K562 (cell line): ENCODE measurements around the gene PMPCB. TPM values are rescaled to one million over a fixed set of nuclear protein-coding genes. Genes with fewer than 3 reads are reported as not detected.
"Not testable (repeated sequence)": the region's sequence is repeated elsewhere in the genome, so short reads cannot be mapped to it uniquely, and the experiment has no call there.

ENCODE experiments used
- ATAC-seq: fragments of 200-7000 bp; cut with Tn5 transposase; 3 replicates; pipeline ENCODE4 v1.9.1; 2020; ENCODE audit warnings: moderate library complexity
- BruUV-seq: library from RNA; stranded (reverse); fragments of 400-500 nt; replicated peaks from 2 replicates; lab custom pipeline; 2021; lab: Mats Ljungman, UMichigan
- CTCF ChIA-PET: fragments of 300-600 bp; formaldehyde crosslinking; extraction: SDS; loops from one replicate; lab custom pipeline; 2021; ENCODE audit warnings: low intra/inter-chr PET ratio; lab: Yijun Ruan, JAX
- POLR2A ChIA-PET: fragments of 300-600, 350-650 bp; sonication (Branson Sonifier 250); formaldehyde crosslinking; extraction: SDS; loops from one replicate; lab custom pipeline; 2021; ENCODE audit warnings: antibody characterized with exemption, inconsistent platforms; lab: Yijun Ruan, JAX
- DNase-seq, 4 experiments: peaks; one replicate each; pipeline versions ENCODE4 v3.0.0 to v3.0.0-alpha.2; 2011 to 2018; ENCODE audit warnings: low spot score in 3 of 4, mixed read lengths in 3 of 4; ENCODE audit errors: extremely low read depth in 1 of 4
- FAIRE-seq: peaks from 2 replicates; lab custom pipeline; 2011; peaks lifted over from hg19 to GRCh38; lab: Jason Lieb, UNC
- H2AFZ ChIP-seq: 2 replicates; pipeline ENCODE4 v1.6.0; 2011; ENCODE audit warnings: low read depth, low read length, control low read depth, inconsistent platforms
- H3K27ac ChIP-seq: fragments of 200-600 bp; 3 replicates; pipeline ENCODE4 v1.8.0; 2011; ENCODE audit warnings: low read depth, mild to moderate bottlenecking, control low read depth, inconsistent platforms, low read length, moderate library complexity, mixed read lengths; ENCODE audit errors: extremely low read depth
- H3K27me3 ChIP-seq, 2 experiments: fragments of 300-600 bp in 1 of 2; 2 replicates in 1 of 2; 3 replicates in 1 of 2; pipeline versions ENCODE4 v1.6.0 to v1.8.0; 2011; ENCODE audit warnings: inconsistent platforms in 2 of 2, low read length in 2 of 2, mild to moderate bottlenecking in 1 of 2, mixed read lengths in 1 of 2, moderate library complexity in 1 of 2; ENCODE audit not compliant: control insufficient read depth in 2 of 2, insufficient read depth in 2 of 2
- H3K36me3 ChIP-seq: fragments of 300-600 bp; 3 replicates; pipeline ENCODE4 v1.8.0; 2011; ENCODE audit warnings: mild to moderate bottlenecking, low read length, inconsistent platforms; ENCODE audit not compliant: control insufficient read depth, insufficient read depth
- H3K4me1 ChIP-seq, 2 experiments: fragments of 200-600 bp in 1 of 2; replicated peaks in 1 of 2; 2 replicates in 1 of 2; 3 replicates in 1 of 2; pipeline versions ENCODE4 v1.5.1 to v1.8.0; 2011; ENCODE audit warnings: inconsistent platforms in 2 of 2, low read length in 2 of 2, mild to moderate bottlenecking in 1 of 2, mixed read lengths in 1 of 2, moderate library complexity in 1 of 2; ENCODE audit not compliant: control insufficient read depth in 2 of 2, insufficient read depth in 2 of 2
- H3K4me2 ChIP-seq: 2 replicates; pipeline ENCODE4 v1.6.1; 2011; ENCODE audit warnings: low read length, control low read depth, inconsistent platforms, mixed read lengths; ENCODE audit not compliant: insufficient read depth
- H3K4me3 ChIP-seq: fragments of 200-600 bp; sonication (generic), shearing (Covaris generic); 2 replicates; pipeline ENCODE4 v1.5.1; 2016; ENCODE audit warnings: control low read depth, inconsistent platforms
- H3K79me2 ChIP-seq: fragments of 200-600 bp; 3 replicates; pipeline ENCODE4 v1.8.0; 2011; ENCODE audit warnings: low read length, inconsistent platforms; ENCODE audit not compliant: control insufficient read depth, insufficient read depth
- H3K9ac ChIP-seq, 2 experiments: 2 replicates each; pipeline versions ENCODE4 v1.6.0 to v1.6.1; 2011; ENCODE audit warnings: low read depth in 2 of 2, low read length in 2 of 2, control low read depth in 1 of 2, inconsistent platforms in 1 of 2, mild to moderate bottlenecking in 1 of 2, mixed read lengths in 1 of 2; ENCODE audit not compliant: insufficient read depth in 1 of 2
- H3K9me1 ChIP-seq: one replicate; pipeline ENCODE4 v1.6.0; 2011; ENCODE audit warnings: inconsistent platforms, mild to moderate bottlenecking, low read length, moderate library complexity; ENCODE audit not compliant: control insufficient read depth, insufficient read depth
- H3K9me3 ChIP-seq: replicated peaks from 2 replicates; pipeline ENCODE4 v1.5.1; 2011; ENCODE audit warnings: low read depth, low read length, inconsistent platforms; ENCODE audit not compliant: control insufficient read depth, insufficient read depth
- H4K20me1 ChIP-seq: replicated peaks from 2 replicates; pipeline ENCODE4 v1.6.1; 2011; ENCODE audit warnings: low read length, inconsistent platforms, mixed read lengths; ENCODE audit not compliant: control insufficient read depth, insufficient read depth
- CXXC5 ChIP-seq: fragments of 250-450 bp; sonication (Bioruptor Pico); IDR thresholded peaks from 2 replicates; pipeline ENCODE4 v1.8.0; 2022; ENCODE audit warnings: inconsistent platforms, mild to moderate bottlenecking, moderate library complexity
- MYBL2 ChIP-seq, 2 experiments: fragments of 450-650 bp in 1 of 2; sonication (generic) in 1 of 2; formaldehyde crosslinking in 1 of 2; IDR thresholded peaks; 2 replicates each; pipeline versions ENCODE4 v1.6.1 to v1.8.1; 2017 to 2022; ENCODE audit warnings: borderline replicate concordance in 1 of 2, inconsistent platforms in 1 of 2, low read depth in 1 of 2, mild to moderate bottlenecking in 1 of 2, missing genetic modification reagents in 1 of 2, moderate library complexity in 1 of 2
- NRF1 ChIP-seq, 2 experiments: fragments of 450-650 bp; IDR thresholded peaks in 1 of 2; conservative IDR thresholded peaks in 1 of 2; 2 replicates each; pipeline ENCODE4 v1.6.1; 2014; ENCODE audit warnings: mild to moderate bottlenecking in 2 of 2
- RFX1 ChIP-seq: fragments of 450-650 bp; IDR thresholded peaks from 2 replicates; pipeline ENCODE4 v1.6.1; 2016; ENCODE audit warnings: mild to moderate bottlenecking, moderate library complexity
- WGBS: fragments of 100-300 bp; shearing (Covaris generic); methylation state at CpG from one replicate; pipeline ENCODE4 v1.1.6; 2016; ENCODE audit warnings: low coverage, mixed read lengths; ENCODE audit not compliant: insufficient coverage; ENCODE audit errors: missing lambda C conversion rate; 5-methylcytosine and 5-hydroxymethylcytosine counted together
- in situ Hi-C: fragments of 300-500 bp; cut with MboI; formaldehyde crosslinking; loops from 4 replicates; pipeline ENCODE4 v1.15.0; 2018; ENCODE audit warnings: inconsistent platforms, mixed read lengths
- intact Hi-C: fragments of 100-400 bp; cut with micrococcal nuclease; formaldehyde crosslinking; loops from 2 replicates; pipeline ENCODE4 v1.14.2; 2022
- polyA plus RNA-seq, 8 experiments: library from polyadenylated mRNA; depleted of rRNA in 4 of 8; stranded (reverse) in 5 of 8; unstranded in 3 of 8; fragments of >200 nt; fragmentation: Nextera tagmentation in 2 of 8; fragmentation: Illumina TruSeq in 1 of 8; extraction: Ambion mirVana in 2 of 8; extraction: Trizol in 1 of 8; gene quantifications; 2 replicates each; pipeline versions ENCODE4 v1.2.1 to v1.2.3, GENCODE V29; 2011 to 2014; ENCODE audit warnings: inconsistent platforms in 1 of 8, missing spikeins in 1 of 8
- total RNA-seq, 7 experiments: library from RNA; depleted of rRNA in 6 of 7; stranded (reverse); fragments of >200 nt in 6 of 7; fragmentation: Illumina TruSeq in 2 of 7; extraction: Trizol in 2 of 7; gene quantifications; 2 replicates each; pipeline versions ENCODE4 v1.2.1 to v1.2.3, GENCODE V29; 2011 to 2021; ENCODE audit warnings: low replicate concordance in 1 of 7
- TF ChIP-seq, protein P1 (sequence below): fragments of 450-650 bp; IDR thresholded peaks from 2 replicates; pipeline ENCODE4 v1.6.1; 2018; ENCODE audit not compliant: partially characterized antibody

Gene PMPCB
- total and polyA plus RNA-seq, 9 of the 15 experiments (the other 6 are each of a cell fraction or from before 2014, with no cell fraction given) = 61.2 to 209 (median 105) TPM

DNA sequence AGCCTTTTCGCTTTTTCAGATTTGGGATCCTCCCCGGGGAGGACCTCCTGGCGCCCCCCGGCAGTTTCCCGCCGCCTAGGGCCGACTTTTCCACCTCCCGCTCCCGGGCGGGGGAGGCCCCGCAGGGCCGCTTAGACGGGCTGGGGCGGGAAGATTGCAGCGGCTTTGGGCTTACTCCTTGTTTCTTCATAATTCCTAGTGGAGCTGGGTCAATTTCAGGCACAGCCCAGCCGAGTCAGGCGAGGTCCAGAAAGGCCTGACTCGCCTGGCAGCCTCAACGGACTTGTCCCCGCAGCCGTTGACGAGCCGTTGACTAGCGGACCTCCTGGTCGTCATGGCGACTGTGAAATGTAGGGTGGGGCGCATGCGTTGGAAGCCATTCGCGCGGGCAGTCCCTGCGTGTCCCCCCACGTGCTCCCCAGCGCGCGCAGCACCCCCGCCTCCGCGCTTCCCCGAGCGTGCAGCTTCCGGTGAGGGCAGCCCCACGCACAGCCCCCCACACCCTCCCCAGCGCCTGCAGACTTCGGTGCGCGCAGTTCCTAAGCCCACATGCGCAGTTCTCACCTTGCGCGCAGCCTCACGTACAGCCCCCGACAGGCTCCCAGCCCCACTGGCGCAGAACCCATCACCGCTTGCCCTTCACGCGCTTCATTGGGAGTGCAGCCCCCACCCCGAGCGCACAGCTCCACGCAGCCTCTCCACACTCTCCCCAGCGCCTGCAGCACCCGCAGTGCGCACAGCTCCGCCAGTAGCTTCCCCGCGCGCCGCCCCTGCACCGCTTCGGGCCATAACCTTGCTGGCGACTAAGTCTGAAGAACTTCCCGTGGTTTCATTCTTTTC is 17.1 kb upstream of the PMPCB start:
- POLR2A ChIA-PET; H3K27ac ChIP-seq; intact Hi-C loops; H3K79me2 ChIP-seq; FAIRE-seq; H3K9me1 ChIP-seq; H3K27me3 ChIP-seq; H3K36me3 ChIP-seq; H4K20me1 ChIP-seq; BruUV-seq; H3K9me3 ChIP-seq; CTCF ChIA-PET; in situ Hi-C loops; TF ChIP-seq MYBL2 (CRISPR knock-in tag; IDR thresholded peaks at IDR 0.05; ENCODE audit: borderline replicate concordance): not testable (repeated sequence)
- 64% methylated on average over 71 of the region's 71 CpGs for WGBS
- H3K4me1 ChIP-seq = peaks cover 0 to 14% of the 10 kb centered on the region in 2 experiments; a peak in 2 of 5 replicates
- peak; percentile 78 for ATAC-seq
- H3K9ac ChIP-seq = peak overlapping the region in 1 of 2 experiments; percentile 75; a peak in 2 of 4 replicates
- H3K4me2 ChIP-seq = peak overlapping the region; percentile 10
- H3K4me3 ChIP-seq = peak overlapping the region; percentile 25
- peak in 2 of 4 experiments; percentile 8 to 24 for DNase-seq
- peak overlapping the region; percentile 44 for H2AFZ ChIP-seq
- TF ChIP-seq, protein P1, sequence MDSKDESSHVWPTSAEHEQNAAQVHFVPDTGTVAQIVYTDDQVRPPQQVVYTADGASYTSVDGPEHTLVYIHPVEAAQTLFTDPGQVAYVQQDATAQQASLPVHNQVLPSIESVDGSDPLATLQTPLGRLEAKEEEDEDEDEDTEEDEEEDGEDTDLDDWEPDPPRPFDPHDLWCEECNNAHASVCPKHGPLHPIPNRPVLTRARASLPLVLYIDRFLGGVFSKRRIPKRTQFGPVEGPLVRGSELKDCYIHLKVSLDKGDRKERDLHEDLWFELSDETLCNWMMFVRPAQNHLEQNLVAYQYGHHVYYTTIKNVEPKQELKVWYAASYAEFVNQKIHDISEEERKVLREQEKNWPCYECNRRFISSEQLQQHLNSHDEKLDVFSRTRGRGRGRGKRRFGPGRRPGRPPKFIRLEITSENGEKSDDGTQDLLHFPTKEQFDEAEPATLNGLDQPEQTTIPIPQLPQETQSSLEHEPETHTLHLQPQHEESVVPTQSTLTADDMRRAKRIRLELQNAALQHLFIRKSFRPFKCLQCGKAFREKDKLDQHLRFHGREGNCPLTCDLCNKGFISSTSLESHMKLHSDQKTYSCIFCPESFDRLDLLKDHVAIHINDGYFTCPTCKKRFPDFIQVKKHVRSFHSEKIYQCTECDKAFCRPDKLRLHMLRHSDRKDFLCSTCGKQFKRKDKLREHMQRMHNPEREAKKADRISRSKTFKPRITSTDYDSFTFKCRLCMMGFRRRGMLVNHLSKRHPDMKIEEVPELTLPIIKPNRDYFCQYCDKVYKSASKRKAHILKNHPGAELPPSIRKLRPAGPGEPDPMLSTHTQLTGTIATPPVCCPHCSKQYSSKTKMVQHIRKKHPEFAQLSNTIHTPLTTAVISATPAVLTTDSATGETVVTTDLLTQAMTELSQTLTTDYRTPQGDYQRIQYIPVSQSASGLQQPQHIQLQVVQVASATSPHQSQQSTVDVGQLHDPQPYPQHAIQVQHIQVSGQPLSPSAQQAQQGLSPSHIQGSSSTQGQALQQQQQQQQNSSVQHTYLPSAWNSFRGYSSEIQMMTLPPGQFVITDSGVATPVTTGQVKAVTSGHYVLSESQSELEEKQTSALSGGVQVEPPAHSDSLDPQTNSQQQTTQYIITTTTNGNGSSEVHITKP = peak; percentile 80
- TF ChIP-seq MYBL2 (IDR thresholded peaks at IDR 0.05; ENCODE audit: low read depth) (peak; percentile 55), NRF1 (conservative IDR thresholded peaks at IDR 0.05 in 1 of 2, IDR thresholded peaks at IDR 0.05 in 1 of 2) (peak; percentile 62 to 68), RFX1 (peak; percentile 83), CXXC5 (peak; percentile 36; the same call in 1 of the 2 replicates)
